Measurements from ENCODE around the gene CHRM5. TPM values are rescaled to one million over a fixed set of nuclear protein-coding genes. Genes with fewer than 3 reads are reported as not detected.

The CHRM5 gene
- total and polyA plus RNA-seq, 9 of the 15 experiments (the other 6 are each of a cell fraction or from before 2014, with no cell fraction given) = not detected

- 29% methylated on average over 2 of the region's 2 CpGs for WGBS (ENCODE audit: insufficient coverage, low coverage, missing lambda C conversion rate)
- CTCF ChIA-PET (ENCODE audit: low intra/inter-chr PET ratio) = no interaction called here
- BruUV-seq (replicated peaks) = no TSS peak
- TF ChIP-seq DMBX1 (CRISPR knock-in tag; IDR thresholded peaks at IDR 0.05; ENCODE audit: borderline replicate concordance) = no peak
- TF ChIP-seq, protein P1, sequence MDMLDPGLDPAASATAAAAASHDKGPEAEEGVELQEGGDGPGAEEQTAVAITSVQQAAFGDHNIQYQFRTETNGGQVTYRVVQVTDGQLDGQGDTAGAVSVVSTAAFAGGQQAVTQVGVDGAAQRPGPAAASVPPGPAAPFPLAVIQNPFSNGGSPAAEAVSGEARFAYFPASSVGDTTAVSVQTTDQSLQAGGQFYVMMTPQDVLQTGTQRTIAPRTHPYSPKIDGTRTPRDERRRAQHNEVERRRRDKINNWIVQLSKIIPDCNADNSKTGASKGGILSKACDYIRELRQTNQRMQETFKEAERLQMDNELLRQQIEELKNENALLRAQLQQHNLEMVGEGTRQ (CRISPR knock-in tag; IDR thresholded peaks at IDR 0.05) = no peak
- TF ChIP-seq ZNF316 (IDR thresholded peaks at IDR 0.05) = no peak
- TF ChIP-seq ZNF3 (CRISPR knock-in tag; IDR thresholded peaks at IDR 0.05) = no peak
- no peak for TF ChIP-seq GABPB1 (CRISPR knock-in tag; IDR thresholded peaks at IDR 0.05)
- no peak for TF ChIP-seq POLR2AphosphoS5 (IDR thresholded peaks at IDR 0.05; ENCODE audit: control insufficient read depth, insufficient read depth, low read depth, low read length)
- no peak for TF ChIP-seq HMGXB4 (CRISPR knock-in tag; IDR thresholded peaks at IDR 0.05)
- TF ChIP-seq, protein P2, sequence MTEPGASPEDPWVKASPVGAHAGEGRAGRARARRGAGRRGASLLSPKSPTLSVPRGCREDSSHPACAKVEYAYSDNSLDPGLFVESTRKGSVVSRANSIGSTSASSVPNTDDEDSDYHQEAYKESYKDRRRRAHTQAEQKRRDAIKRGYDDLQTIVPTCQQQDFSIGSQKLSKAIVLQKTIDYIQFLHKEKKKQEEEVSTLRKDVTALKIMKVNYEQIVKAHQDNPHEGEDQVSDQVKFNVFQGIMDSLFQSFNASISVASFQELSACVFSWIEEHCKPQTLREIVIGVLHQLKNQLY (CRISPR knock-in tag; conservative IDR thresholded peaks at IDR 0.05) = no peak
- TF ChIP-seq, protein P3, sequence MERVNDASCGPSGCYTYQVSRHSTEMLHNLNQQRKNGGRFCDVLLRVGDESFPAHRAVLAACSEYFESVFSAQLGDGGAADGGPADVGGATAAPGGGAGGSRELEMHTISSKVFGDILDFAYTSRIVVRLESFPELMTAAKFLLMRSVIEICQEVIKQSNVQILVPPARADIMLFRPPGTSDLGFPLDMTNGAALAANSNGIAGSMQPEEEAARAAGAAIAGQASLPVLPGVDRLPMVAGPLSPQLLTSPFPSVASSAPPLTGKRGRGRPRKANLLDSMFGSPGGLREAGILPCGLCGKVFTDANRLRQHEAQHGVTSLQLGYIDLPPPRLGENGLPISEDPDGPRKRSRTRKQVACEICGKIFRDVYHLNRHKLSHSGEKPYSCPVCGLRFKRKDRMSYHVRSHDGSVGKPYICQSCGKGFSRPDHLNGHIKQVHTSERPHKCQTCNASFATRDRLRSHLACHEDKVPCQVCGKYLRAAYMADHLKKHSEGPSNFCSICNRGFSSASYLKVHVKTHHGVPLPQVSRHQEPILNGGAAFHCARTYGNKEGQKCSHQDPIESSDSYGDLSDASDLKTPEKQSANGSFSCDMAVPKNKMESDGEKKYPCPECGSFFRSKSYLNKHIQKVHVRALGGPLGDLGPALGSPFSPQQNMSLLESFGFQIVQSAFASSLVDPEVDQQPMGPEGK (CRISPR knock-in tag; IDR thresholded peaks at IDR 0.05; ENCODE audit: borderline replicate concordance) = no peak
- TF ChIP-seq, protein P4, sequence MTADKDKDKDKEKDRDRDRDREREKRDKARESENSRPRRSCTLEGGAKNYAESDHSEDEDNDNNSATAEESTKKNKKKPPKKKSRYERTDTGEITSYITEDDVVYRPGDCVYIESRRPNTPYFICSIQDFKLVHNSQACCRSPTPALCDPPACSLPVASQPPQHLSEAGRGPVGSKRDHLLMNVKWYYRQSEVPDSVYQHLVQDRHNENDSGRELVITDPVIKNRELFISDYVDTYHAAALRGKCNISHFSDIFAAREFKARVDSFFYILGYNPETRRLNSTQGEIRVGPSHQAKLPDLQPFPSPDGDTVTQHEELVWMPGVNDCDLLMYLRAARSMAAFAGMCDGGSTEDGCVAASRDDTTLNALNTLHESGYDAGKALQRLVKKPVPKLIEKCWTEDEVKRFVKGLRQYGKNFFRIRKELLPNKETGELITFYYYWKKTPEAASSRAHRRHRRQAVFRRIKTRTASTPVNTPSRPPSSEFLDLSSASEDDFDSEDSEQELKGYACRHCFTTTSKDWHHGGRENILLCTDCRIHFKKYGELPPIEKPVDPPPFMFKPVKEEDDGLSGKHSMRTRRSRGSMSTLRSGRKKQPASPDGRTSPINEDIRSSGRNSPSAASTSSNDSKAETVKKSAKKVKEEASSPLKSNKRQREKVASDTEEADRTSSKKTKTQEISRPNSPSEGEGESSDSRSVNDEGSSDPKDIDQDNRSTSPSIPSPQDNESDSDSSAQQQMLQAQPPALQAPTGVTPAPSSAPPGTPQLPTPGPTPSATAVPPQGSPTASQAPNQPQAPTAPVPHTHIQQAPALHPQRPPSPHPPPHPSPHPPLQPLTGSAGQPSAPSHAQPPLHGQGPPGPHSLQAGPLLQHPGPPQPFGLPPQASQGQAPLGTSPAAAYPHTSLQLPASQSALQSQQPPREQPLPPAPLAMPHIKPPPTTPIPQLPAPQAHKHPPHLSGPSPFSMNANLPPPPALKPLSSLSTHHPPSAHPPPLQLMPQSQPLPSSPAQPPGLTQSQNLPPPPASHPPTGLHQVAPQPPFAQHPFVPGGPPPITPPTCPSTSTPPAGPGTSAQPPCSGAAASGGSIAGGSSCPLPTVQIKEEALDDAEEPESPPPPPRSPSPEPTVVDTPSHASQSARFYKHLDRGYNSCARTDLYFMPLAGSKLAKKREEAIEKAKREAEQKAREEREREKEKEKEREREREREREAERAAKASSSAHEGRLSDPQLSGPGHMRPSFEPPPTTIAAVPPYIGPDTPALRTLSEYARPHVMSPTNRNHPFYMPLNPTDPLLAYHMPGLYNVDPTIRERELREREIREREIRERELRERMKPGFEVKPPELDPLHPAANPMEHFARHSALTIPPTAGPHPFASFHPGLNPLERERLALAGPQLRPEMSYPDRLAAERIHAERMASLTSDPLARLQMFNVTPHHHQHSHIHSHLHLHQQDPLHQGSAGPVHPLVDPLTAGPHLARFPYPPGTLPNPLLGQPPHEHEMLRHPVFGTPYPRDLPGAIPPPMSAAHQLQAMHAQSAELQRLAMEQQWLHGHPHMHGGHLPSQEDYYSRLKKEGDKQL (CRISPR knock-in tag; IDR thresholded peaks at IDR 0.05; ENCODE audit: borderline replicate concordance) = no peak
Observed at GRCh38 chr15:34114215-34114614, 145.9 kb downstream of the CHRM5 start.

More at GRCh38 chr15:34114215-34114614, 145.9 kb downstream of the CHRM5 start:
- POLR2A ChIA-PET = interaction anchor here (1.0 to 1.1 kb wide), 2 partner anchors 11 to 96 kb away, joined by 3 read pairs; partner anchors contain the start of gene KATNBL1
- no peak for FAIRE-seq
- Histone ChIP-seq H3K4me1 (replicated peaks in 1 of 2; ENCODE audit: control insufficient read depth in 2 of 2, insufficient read depth in 2 of 2, low read length in 2 of 2) (no peaks in the 10 kb centered on the region), H2AFZ (ENCODE audit: low read depth, low read length) (no peak overlapping the region), H3K36me3 (ENCODE audit: control insufficient read depth, insufficient read depth, low read length) (no peaks in the 10 kb centered on the region), H3K4me2 (ENCODE audit: insufficient read depth, low read length) (no peak overlapping the region), H3K27me3 (ENCODE audit: control insufficient read depth in 2 of 2, insufficient read depth in 2 of 2, low read length in 2 of 2) (no peaks in the 10 kb centered on the region), H3K4me3 (no peak overlapping the region), H3K9me3 (replicated peaks; ENCODE audit: control insufficient read depth, insufficient read depth, low read depth, low read length) (no peaks in the 10 kb centered on the region), H3K79me2 (ENCODE audit: control insufficient read depth, insufficient read depth, low read length) (no peaks in the 10 kb centered on the region), H3K9me1 (ENCODE audit: control insufficient read depth, insufficient read depth, low read length) (no peaks in the 10 kb centered on the region), H4K20me1 (replicated peaks; ENCODE audit: control insufficient read depth, insufficient read depth, low read length) (no peaks in the 10 kb centered on the region), H3K9ac (ENCODE audit: insufficient read depth in 1 of 2, low read depth in 2 of 2, low read length in 2 of 2) (no peak overlapping the region), H3K27ac (ENCODE audit: extremely low read depth, low read depth, low read length) (no peak overlapping the region)
- no peak for DNase-seq (ENCODE audit: extremely low read depth in 1 of 4, low spot score in 3 of 4)
- in situ Hi-C loops (cut with MboI) = no loop called here
- intact Hi-C loops (cut with micrococcal nuclease) = no loop called here
- ATAC-seq = no peak

Data from K562 (cell line).